HepG2 (cell line): ENCODE results near the gene TMPO. TPM values are rescaled to one million over a fixed set of nuclear protein-coding genes. Genes with fewer than 3 reads are reported as not detected.

ENCODE experiments used
- ATAC-seq: fragments of 200-7000 bp; cut with Tn5 transposase; 3 replicates; pipeline ENCODE4 v1.9.1; 2020; ENCODE audit warnings: mild to moderate bottlenecking, moderate library complexity
- BruUV-seq: library from RNA; stranded (reverse); fragments of 400-500 nt; replicated peaks from 2 replicates; lab custom pipeline; 2021; lab: Mats Ljungman, UMichigan
- CTCF ChIA-PET: fragments of 300-600 bp; formaldehyde crosslinking; extraction: SDS; loops from one replicate; lab custom pipeline; 2021; ENCODE audit warnings: low total read pairs, inconsistent platforms, low intra/inter-chr PET ratio; lab: Yijun Ruan, JAX
- POLR2A ChIA-PET: fragments of 350-600 bp; sonication (Branson Sonifier 250); formaldehyde crosslinking; loops from one replicate; lab custom pipeline; 2020; ENCODE audit warnings: antibody characterized with exemption, inconsistent platforms; lab: Yijun Ruan, JAX
- DNase-seq: peaks from one replicate; pipeline ENCODE4 v3.0.0-alpha.2; 2015; ENCODE audit warnings: low spot score
- FAIRE-seq: peaks from 3 replicates; lab custom pipeline; 2011; peaks lifted over from hg19 to GRCh38; lab: Jason Lieb, UNC
- H2AFZ ChIP-seq: one replicate; pipeline ENCODE4 v1.6.1; 2011; ENCODE audit warnings: low read length, inconsistent platforms
- H3K27ac ChIP-seq: fragments of 300-600 bp; 3 replicates; pipeline ENCODE4 v1.8.0; 2011; ENCODE audit warnings: mixed run types, mild to moderate bottlenecking, mixed read lengths, low read length, inconsistent platforms; ENCODE audit not compliant: insufficient read depth; ENCODE audit errors: extremely low read length
- H3K27me3 ChIP-seq, 2 experiments: fragments of 200-600 bp in 1 of 2; 2 replicates in 1 of 2; 3 replicates in 1 of 2; pipeline versions ENCODE4 v1.6.0 to v1.8.0; 2011; ENCODE audit warnings: low read length in 2 of 2, mild to moderate bottlenecking in 2 of 2, moderate library complexity in 2 of 2, inconsistent platforms in 1 of 2; ENCODE audit not compliant: insufficient read depth in 2 of 2, control insufficient read depth in 1 of 2
- H3K36me3 ChIP-seq, 2 experiments: fragments of 200-600 bp in 1 of 2; replicated peaks in 1 of 2; 2 replicates in 1 of 2; 3 replicates in 1 of 2; pipeline versions ENCODE4 v1.5.1 to v1.8.0; 2011; ENCODE audit warnings: low read length in 2 of 2, inconsistent platforms in 1 of 2; ENCODE audit not compliant: insufficient read depth in 2 of 2, control insufficient read depth in 1 of 2
- H3K4me1 ChIP-seq: 2 replicates; pipeline ENCODE4 v1.5.1; 2012; ENCODE audit warnings: low read length, inconsistent platforms; ENCODE audit not compliant: insufficient read depth
- H3K4me2 ChIP-seq: 2 replicates; pipeline ENCODE4 v1.6.0; 2011; ENCODE audit warnings: low read depth, low read length, inconsistent platforms
- H3K4me3 ChIP-seq, 3 experiments: fragments of 200-600 bp in 1 of 3; sonication (generic), shearing (Covaris generic) in 1 of 3; replicated peaks in 1 of 3; 2 replicates each; pipeline ENCODE4 v1.5.1; 2011 to 2016; ENCODE audit warnings: low read length in 3 of 3, inconsistent platforms in 2 of 3, low read depth in 2 of 3, mild to moderate bottlenecking in 2 of 3, control low read depth in 1 of 3, mixed read lengths in 1 of 3; ENCODE audit not compliant: insufficient read depth in 1 of 3
- H3K79me2 ChIP-seq: one replicate; pipeline ENCODE4 v1.6.1; 2011; ENCODE audit warnings: low read length, inconsistent platforms; ENCODE audit not compliant: insufficient read depth
- H3K9ac ChIP-seq: 2 replicates; pipeline ENCODE4 v1.6.0; 2011; ENCODE audit warnings: mild to moderate bottlenecking, low read depth, low read length, inconsistent platforms; ENCODE audit not compliant: insufficient read depth
- H3K9me3 ChIP-seq: 2 replicates; pipeline ENCODE4 v1.5.1; 2012; ENCODE audit warnings: mild to moderate bottlenecking, low read length
- H4K20me1 ChIP-seq: 2 replicates; pipeline ENCODE4 v1.6.0; 2011; ENCODE audit warnings: inconsistent platforms, mild to moderate bottlenecking, low read length, moderate library complexity; ENCODE audit not compliant: insufficient read depth
- HMG20A ChIP-seq: IDR thresholded peaks from 2 replicates; pipeline ENCODE4 v1.6.1; 2016; ENCODE audit warnings: borderline replicate concordance
- KAT2B ChIP-seq: fragments of 150-350 bp; IDR thresholded peaks from 2 replicates; pipeline ENCODE4 v1.6.1; 2014; ENCODE audit warnings: low read depth, low read length, borderline replicate concordance
- KDM1A ChIP-seq: IDR thresholded peaks from 2 replicates; pipeline ENCODE4 v1.6.1; 2016; ENCODE audit warnings: missing compliant biosample characterization
- KDM6A ChIP-seq: IDR thresholded peaks from 2 replicates; pipeline ENCODE4 v1.6.1; 2016; ENCODE audit warnings: low read depth
- NFRKB ChIP-seq: fragments of 450-650 bp; IDR thresholded peaks from 2 replicates; pipeline ENCODE4 v1.6.1; 2017
- NR1H2 ChIP-seq: sonication (generic); formaldehyde crosslinking; IDR thresholded peaks from 2 replicates; pipeline ENCODE4 v1.8.1; 2022; ENCODE audit warnings: low read depth, missing genetic modification reagents, borderline replicate concordance
- ZFAT ChIP-seq: sonication (generic); formaldehyde crosslinking; conservative IDR thresholded peaks from 2 replicates; pipeline ENCODE4 v1.8.1; 2023; ENCODE audit warnings: missing genetic modification reagents, inconsistent platforms
- ZNF30 ChIP-seq: sonication (generic); formaldehyde crosslinking; IDR thresholded peaks from 2 replicates; pipeline ENCODE4 v1.5.0; 2020; ENCODE audit warnings: mild to moderate bottlenecking, missing genetic modification reagents
- ZNF333 ChIP-seq: sonication (generic); formaldehyde crosslinking; IDR thresholded peaks from 2 replicates; pipeline ENCODE4 v1.4.0; 2020; ENCODE audit warnings: mild to moderate bottlenecking, missing genetic modification reagents, borderline replicate concordance
- ZNF367 ChIP-seq: sonication (generic); formaldehyde crosslinking; IDR thresholded peaks from 2 replicates; pipeline ENCODE4 v1.4.0; 2020; ENCODE audit warnings: missing genetic modification reagents, borderline replicate concordance
- ZNF83 ChIP-seq: sonication (generic); formaldehyde crosslinking; IDR thresholded peaks from 2 replicates; pipeline ENCODE4 v1.4.0; 2020; ENCODE audit warnings: missing genetic modification reagents, mild to moderate bottlenecking, borderline replicate concordance
- WGBS: methylation state at CpG from one replicate; pipeline ENCODE4 v1.1.6; 2017; ENCODE audit warnings: low lambda C conversion rate; 5-methylcytosine and 5-hydroxymethylcytosine counted together
- in situ Hi-C: cut with HindIII; loops from 2 replicates; pipeline ENCODE4 v1.10.0; 2017; ENCODE audit warnings: low pct_unique_long_range_greater_than_20kb; ENCODE audit not compliant: extremely low pct_ligation_motif_present
- intact Hi-C: fragments of 100-400 bp; cut with micrococcal nuclease; formaldehyde crosslinking; loops from one replicate; pipeline ENCODE4 v1.10.0; 2022; ENCODE audit not compliant: unreplicated experiment
- polyA plus RNA-seq, 8 experiments: library from polyadenylated mRNA; depleted of rRNA in 3 of 8; stranded (reverse) in 7 of 8; unstranded in 1 of 8; fragments of >200 nt; fragmentation: Illumina TruSeq in 4 of 8; extraction: Trizol in 4 of 8; gene quantifications; 2 replicates each; pipeline versions ENCODE4 v1.2.1 to v1.2.3, GENCODE V29; 2011 to 2016; ENCODE audit warnings: low read depth in 4 of 8, missing spikeins in 1 of 8, mixed read lengths in 1 of 8; ENCODE audit not compliant: insufficient read depth in 1 of 8
- total RNA-seq, 5 experiments: library from RNA; depleted of rRNA; stranded (reverse); fragments of >200 nt; fragmentation: Illumina TruSeq; extraction: Trizol; gene quantifications; 2 replicates each; pipeline ENCODE4 v1.2.3, GENCODE V29; 2016; ENCODE audit warnings: low read depth in 1 of 5
- TF ChIP-seq, protein P1 (sequence below): sonication (generic); formaldehyde crosslinking; IDR thresholded peaks from 2 replicates; pipeline ENCODE4 v1.8.0; 2022; ENCODE audit warnings: mild to moderate bottlenecking, missing genetic modification reagents, borderline replicate concordance

The TMPO gene
- total and polyA plus RNA-seq, 2 of the 13 experiments (the other 11 are each of a cell fraction or from before 2014, with no cell fraction given): 24.2 to 167 TPM

- no peaks in the 10 kb centered on the region for H3K9me3 ChIP-seq
- no peak for ATAC-seq
- no peaks in the 10 kb centered on the region for H3K79me2 ChIP-seq
- no peak for FAIRE-seq
- no peak overlapping the region for H3K9ac ChIP-seq
- no peaks in the 10 kb centered on the region for H3K36me3 ChIP-seq
- ChIA-PET POLR2A (no interaction called here), CTCF (no interaction called here)
- no TSS peak for BruUV-seq
- H3K4me3 ChIP-seq: no peak overlapping the region
- peaks cover 27% of the 10 kb centered on the region for H3K4me1 ChIP-seq
- in situ Hi-C loops (no loop called here), intact Hi-C loops (loop anchor here (5.0 kb wide), 1 partner anchor 1398 kb away; no protein-coding TSS in a partner anchor)
- 68% methylated on average over 7 of the region's 7 CpGs for WGBS
- TF ChIP-seq ZNF30 (CRISPR knock-in tag) (no peak), ZFAT (CRISPR knock-in tag) (no peak), NR1H2 (no peak), KAT2B (no peak), NFRKB (no peak), ZNF83 (CRISPR knock-in tag) (no peak), KDM1A (CRISPR knock-in tag) (no peak), KDM6A (CRISPR knock-in tag) (no peak), ZNF367 (CRISPR knock-in tag) (no peak), HMG20A (CRISPR knock-in tag) (no peak), ZNF333 (CRISPR knock-in tag) (no peak)
- TF ChIP-seq, protein P1, sequence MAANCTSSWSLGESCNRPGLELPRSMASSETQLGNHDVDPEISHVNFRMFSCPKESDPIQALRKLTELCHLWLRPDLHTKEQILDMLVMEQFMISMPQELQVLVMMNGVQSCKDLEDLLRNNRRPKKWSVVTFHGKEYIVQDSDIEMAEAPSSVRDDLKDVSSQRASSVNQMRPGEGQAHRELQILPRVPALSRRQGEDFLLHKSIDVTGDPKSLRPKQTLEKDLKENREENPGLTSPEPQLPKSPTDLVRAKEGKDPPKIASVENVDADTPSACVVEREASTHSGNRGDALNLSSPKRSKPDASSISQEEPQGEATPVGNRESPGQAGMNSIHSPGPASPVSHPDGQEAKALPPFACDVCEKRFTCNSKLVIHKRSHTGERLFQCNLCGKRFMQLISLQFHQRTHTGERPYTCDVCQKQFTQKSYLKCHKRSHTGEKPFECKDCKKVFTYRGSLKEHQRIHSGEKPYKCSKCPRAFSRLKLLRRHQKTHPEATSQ: no peak
- no peak overlapping the region for H3K27ac ChIP-seq
- no peak overlapping the region for H3K4me2 ChIP-seq
- H2AFZ ChIP-seq: no peak overlapping the region
- no peaks in the 10 kb centered on the region for H3K27me3 ChIP-seq
- H4K20me1 ChIP-seq: no peaks in the 10 kb centered on the region
- DNase-seq: no peak
These were observed 31.5 kb upstream of the TMPO start for GRCh38 chr12:98483621-98484503.
